LNCaP clone FGC (cell line): Measurements from ENCODE around the gene KATNBL1.

ENCODE experiments used
- DNase-seq: peaks from one replicate; pipeline ENCODE4 v3.0.0-alpha.2; 2011; ENCODE audit warnings: low read depth
- H3K4me3 ChIP-seq: 2 replicates; pipeline ENCODE4 v1.5.1; 2011; ENCODE audit warnings: mild to moderate bottlenecking, low read depth, low read length, control low read depth
- CTCF ChIP-seq: IDR thresholded peaks from 2 replicates; pipeline ENCODE4 v1.5.1; 2012; ENCODE audit warnings: mild to moderate bottlenecking; ENCODE audit not compliant: control insufficient read depth, insufficient read depth; ENCODE audit errors: extremely low read depth

The KATNBL1 gene

GRCh38 chr15:34106423-34106822 is 103.5 kb downstream of the KATNBL1 start:
- H3K4me3 ChIP-seq = no peak overlapping the region
- DNase-seq = no peak
- TF ChIP-seq CTCF = no peak

- TF ChIP-seq CTCF = no peak
- peak overlapping the region; percentile 100 for H3K4me3 ChIP-seq
- no peak for DNase-seq
Observed at GRCh38 chr15:34102175-34102925, 107.5 kb downstream of the KATNBL1 start.

- TF ChIP-seq CTCF = no peak
- peak within 1 kb of the TSS; percentile 100 for H3K4me3 ChIP-seq
- peak; percentile 99 for DNase-seq
Observed at GRCh38 chr15:34101366-34102174, 108.3 kb downstream of the KATNBL1 start, which contains the start of the genes EMC7 and PGBD4. TSS of gene EMC7 (minus strand) at chr15:34101862. CDS start at chr15:34101839, 23 bp downstream. TSS of gene PGBD4 (plus strand) at chr15:34102083. CDS start at chr15:34102532, 449 bp downstream.

GRCh38 chr15:34099914-34100313 is 110.0 kb downstream of the KATNBL1 start:
- no peak for DNase-seq
- no peak for TF ChIP-seq CTCF
- no peak overlapping the region for H3K4me3 ChIP-seq
